ENCODE measurements around the gene CTDP1.
"Not testable (repeated sequence)": the region's sequence is repeated elsewhere in the genome, so short reads cannot be mapped to it uniquely, and the experiment has no call there.

CTDP1 gene

DNA sequence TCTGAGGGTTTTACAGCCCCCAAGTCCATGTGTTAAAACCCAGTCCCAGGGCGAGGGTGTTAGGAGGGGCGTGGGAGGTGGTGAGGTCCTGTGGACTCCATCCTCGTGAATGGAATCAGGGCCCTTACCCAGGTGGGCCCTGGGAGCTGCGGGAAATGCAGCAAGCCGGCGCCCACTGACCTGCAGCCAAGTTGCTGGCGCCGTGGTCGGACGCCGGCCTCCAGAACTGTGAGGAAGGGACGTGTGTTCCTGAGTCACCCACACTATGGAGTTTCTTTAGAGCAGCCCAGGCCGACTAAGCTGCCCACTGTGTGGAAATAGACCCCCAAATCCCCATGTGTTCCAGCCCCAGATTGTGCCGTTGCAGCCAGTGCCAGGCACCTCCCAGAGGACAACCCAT, 26.4 kb downstream of the CTDP1 start:
- DNase-seq, result no peak

DNA sequence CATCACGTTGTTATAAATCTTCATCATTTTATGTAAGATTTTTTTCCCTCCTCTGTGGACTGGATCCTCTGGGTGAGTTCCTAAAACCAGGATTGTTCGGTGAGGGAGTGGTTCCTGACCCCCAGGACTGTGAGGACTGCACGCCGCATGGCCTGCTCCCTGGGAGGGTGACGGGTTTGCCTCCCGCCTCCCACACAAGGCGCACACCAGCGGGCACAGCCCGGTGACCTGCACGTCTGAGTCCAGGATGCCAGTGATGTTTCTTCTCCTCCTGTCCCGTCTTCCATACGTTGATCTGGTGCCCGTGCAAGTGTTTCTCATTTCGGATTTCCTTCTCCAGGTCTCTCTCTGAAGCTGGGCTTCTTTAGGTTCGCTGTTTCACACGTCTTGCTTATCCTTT, 27.1 kb downstream of the CTDP1 start:
- no peak for DNase-seq

DNA sequence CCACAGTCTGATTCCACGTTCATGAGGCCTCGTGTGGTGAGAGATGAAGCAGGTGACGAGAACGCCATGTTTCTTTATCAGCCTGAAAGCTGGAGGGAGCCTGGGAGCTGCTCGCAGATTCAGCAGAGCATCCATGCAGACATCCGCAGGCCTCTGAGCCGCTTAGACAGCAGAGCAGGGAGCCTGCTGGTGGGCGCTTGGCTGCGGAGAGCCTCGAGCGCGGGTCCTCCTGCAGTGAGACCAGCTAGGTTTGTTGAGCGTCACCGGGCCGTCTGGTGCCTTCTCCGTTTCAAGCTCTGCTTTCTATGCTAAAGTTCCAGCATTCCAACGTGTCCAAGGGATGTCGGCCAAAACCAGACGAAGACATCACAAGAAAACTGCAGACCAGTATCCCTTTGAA, 27.6 kb downstream of the CTDP1 start:
- DNase-seq, result no peak

DNA sequence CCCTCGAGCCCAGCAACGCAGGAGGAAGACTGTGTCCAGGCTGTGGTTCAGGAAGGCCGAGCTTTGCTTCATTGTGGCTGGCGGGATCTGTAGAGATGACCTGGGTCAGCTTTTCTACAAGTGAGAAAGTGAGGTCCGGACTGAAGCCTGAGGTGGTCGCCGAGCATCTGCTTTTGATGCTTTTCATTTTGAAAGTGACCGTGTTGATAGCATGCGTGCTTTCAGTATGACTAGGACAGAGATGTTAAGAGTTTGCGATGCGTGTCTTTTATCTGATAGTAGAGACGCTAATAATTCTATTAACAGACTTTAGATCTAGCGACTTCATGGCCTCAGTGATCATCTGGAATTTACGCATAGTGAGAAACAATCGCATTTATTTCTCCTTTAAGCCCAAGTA, 28.1 kb downstream of the CTDP1 start:
- DNase-seq, result no peak

DNA sequence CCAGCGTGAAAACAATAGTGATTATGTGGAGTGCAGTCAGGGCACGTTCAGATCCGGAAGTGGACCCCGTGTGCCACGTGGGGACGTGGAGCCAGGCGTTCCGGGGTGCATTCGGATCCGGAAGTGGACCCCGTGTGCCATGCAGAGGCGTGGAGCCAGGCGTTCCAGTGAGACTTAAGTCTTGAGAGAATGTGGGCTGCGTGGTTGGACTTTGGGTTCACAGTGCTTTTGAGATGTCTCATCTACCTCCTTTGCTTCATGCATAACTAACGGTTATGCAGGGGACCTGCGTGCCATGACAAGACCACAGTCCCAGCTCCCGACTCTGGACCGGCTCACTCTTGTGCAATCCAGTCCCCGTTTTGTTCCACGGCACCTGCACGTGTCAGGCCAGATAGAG, 28.8 kb downstream of the CTDP1 start:
- DNase-seq, result no peak

DNA sequence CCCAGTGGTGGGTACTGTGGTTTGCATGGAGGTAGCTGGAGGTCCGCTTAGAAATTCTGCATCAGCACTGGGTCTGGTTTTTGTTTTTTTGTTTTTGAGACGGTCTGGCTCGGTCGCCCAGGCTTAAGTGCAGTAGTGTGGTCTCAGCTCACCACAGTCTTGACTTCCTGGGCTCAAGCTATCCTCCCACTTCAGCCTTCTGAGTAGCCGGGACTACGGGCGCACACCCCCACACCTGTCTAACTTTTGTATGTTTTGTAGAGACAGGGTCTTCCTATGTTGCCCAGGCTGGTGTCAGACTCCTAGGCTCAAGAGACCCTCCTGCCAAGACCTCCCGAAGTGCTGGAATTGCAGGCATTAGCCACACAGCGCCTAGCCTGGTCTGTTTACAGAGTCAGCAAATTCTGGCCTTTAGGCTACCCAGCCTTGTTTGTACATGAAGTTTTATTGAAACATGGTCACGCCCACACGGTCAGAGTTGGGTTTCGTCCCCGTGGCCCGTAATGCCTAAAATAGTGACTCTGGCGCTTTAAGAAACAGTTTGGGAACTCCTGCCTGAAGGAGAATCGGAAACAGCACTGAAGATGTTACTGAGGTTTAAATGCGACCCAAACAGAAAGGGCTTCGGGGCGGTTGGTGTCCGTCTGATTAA, 32.7 kb downstream of the CTDP1 start:
- no peak for DNase-seq

DNA sequence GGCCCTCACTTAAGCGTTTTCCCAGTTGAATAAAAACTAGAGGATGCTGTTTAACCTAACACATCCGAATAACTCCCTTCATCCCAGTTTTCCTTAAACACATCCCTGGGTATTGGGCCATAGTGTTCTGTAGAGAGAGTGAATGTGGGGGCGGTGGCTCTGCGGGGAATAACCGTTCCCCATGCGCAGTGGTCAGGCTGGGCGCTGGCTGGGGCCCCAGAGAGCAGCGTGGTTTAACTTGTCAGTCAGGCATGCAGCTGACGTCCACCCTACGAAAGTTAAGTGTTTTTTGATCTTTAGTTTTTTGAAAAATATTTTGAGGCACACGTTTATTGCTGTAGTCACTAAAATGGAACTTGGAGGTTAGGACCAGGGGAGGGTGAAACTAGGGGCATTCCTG, 33.7 kb downstream of the CTDP1 start:
- no peak for DNase-seq

DNA sequence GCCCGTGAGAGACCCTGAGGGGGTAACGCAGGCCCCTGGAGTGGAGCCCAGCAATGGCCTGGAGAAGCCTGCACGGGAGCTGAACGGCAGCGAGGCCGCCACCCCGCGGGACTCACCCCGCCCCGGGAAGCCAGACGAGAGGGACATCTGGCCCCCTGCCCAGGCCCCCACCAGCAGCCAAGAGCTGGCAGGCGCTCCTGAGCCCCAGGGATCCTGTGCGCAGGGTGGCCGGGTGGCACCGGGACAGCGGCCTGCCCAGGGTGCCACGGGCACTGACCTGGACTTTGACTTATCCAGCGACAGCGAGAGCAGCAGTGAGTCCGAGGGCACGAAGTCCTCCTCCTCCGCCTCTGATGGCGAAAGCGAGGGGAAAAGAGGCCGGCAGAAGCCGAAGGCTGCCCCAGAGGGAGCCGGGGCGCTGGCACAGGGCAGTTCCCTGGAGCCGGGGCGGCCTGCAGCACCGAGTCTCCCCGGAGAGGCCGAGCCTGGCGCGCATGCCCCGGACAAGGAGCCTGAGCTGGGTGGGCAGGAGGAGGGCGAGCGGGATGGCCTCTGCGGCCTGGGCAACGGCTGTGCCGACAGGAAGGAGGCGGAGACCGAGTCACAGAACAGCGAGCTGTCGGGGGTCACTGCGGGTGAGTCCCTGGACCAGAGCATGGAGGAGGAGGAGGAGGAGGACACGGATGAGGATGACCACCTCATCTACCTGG, 35.1 kb downstream of the CTDP1 start:
- DNase-seq, result no peak

DNA sequence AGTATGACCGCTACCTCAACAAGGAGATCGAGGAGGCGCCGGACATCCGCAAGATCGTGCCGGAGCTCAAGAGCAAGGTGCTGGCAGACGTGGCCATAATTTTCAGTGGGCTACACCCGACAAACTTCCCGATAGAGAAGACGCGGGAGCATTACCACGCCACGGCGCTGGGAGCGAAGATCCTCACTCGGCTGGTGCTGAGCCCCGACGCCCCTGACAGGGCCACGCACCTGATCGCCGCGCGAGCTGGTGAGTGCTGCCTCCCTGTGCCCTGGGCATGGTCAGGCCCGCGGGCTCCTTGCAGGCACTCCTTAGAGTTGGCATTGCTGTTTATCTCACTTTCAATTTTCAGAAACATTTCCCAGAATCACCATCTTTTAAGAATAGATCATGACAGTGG, 35.7 kb downstream of the CTDP1 start:
- DNase-seq, result no peak

DNA sequence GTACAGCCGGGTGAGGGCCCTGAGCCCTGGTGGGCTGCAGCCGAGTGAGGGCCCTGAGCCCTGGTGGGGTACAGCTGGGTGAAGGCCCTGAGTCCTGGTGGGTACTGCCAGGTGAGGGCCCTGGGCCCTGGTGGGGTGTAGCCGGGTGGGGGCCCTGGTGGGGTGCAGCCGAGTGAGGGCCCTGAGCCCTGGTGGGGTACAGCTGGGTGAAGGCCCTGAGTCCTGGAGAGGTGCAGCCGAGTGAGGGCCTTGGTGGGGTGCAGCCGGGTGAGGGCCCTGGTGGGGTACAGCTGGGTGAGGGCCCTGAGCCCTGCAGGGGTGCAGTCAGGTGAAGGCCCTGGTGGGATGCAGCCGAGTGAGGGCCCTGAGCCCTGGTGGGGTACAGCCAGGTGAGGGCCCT, 37.5 kb downstream of the CTDP1 start:
- DNase-seq, result no peak

DNA sequence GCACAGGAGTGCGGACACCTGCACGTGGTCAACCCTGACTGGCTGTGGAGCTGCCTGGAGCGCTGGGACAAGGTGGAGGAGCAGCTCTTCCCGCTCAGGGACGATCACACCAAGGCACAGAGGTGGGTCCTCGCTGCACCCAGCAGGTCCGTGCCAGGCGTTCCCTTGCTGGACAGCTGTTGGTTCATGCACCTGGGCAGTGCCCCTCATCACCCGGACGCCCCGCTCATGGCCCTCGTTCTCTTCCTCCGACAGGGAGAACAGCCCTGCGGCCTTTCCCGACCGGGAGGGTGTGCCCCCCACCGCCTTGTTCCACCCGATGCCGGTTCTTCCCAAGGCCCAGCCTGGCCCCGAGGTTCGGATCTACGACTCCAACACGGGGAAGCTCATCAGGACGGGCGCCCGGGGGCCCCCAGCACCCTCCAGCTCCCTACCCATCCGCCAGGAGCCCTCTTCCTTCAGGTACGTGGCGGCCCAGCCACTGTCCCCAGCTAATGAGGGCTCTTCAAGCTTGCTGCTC, 38.0 kb downstream of the CTDP1 start:
- DNase-seq, result no peak

DNA sequence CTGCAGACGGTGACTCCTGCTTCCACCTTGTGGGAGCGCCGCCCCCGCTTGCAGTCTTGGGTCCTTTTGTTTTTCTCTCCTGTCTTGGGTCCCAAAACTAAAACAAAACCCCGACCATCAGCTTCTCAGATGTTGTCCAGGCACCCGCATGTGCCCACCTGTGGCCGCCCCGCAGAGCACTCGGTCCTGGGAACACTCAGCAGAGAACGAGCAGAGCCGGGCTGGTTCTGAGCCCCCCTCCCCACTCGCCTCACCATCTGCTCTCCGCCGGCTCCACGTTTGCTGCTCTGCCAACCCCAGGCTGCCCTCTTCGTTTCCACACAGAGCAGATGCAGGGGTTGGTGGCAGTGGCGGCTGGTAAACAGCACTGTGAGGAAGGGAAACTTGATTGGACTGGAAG, 38.5 kb downstream of the CTDP1 start:
- DNase-seq, result no peak

DNA sequence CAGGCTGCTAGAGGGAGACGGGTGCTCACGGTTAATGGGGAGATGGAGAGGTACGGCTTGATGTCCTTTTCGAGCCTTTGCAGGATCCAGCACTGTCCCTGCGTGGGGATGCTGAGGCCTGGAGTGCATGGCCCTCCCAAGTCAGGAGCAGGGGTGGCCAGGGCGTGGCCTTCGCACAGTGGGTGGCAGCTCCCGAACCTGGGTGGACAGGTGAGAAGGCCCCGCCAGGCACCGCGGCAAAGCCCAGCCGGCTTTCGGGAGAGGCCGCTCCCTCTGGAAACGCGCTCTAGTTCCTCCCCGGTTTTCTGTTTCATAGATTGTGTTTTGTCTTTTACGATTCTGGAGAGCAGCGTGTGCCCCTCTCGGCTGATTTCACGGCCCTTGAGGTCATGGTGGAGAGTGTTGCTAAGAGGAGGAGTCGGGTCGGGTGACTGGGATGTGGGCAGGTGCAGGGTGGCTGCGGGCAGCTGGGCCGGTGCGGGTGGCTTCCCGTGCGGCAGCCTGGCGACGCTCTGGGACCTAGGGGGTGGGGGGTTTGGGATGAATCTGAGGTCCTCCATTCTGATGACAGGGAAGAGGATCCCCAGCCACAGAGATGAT, 39.4 kb downstream of the CTDP1 start:
- no peak for DNase-seq

DNA sequence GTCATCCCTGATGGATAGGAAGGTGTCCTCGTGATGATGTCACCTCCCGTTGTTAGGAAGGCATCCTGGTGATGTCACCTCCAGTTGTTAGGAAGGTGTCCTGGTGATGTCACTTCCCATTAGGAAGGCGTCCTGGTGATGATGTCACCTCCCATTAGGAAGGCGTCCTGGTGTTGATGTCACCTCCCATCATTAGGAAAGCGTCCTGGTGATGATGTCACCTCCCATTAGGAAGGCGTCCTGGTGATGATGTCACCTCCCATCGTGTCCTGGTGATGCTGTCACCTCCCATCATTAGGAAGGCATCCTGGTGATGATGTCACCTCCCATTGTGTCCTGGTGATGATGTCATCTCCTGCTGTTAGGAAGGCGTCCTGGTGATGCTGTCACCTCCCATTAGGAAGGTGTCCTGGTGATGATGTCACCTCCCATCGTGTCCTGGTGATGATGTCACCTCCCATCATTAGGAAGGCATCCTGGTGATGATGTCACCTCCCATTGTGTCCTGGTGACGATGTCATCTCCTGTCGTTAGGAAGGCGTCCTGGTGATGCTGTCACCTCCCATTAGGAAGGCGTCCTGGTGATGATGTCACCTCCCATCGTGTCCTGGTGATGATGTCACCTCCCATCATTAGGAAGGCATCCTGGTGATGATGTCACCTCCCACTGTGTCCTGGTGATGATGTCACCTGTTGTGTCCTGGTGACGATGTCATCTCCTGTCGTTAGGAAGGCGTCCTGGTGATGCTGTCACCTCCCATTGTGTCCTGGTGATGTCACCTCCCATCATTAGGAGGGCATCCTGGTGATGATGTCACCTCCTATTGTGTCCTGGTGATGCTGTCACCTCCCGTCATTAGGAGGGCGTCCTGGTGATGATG, 40.1 kb downstream of the CTDP1 start:
- DNase-seq, result not testable (repeated sequence)

DNA sequence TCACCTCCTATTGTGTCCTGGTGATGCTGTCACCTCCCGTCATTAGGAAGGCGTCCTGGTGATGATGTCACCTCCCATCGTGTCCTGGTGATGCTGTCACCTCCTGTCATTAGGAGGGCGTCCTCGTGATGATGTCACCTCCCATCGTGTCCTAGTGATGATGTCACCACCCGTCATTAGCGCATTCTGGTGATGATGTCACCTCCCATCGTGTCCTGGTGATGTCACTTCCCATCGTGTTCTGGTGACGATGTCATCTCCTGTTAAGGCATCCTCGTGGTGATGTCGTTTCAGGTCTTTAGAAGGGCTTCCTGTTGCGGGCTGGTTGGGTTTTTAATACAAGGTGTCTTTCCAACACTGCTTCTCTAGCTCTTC, 40.7 kb downstream of the CTDP1 start:
- no peak for DNase-seq

DNA sequence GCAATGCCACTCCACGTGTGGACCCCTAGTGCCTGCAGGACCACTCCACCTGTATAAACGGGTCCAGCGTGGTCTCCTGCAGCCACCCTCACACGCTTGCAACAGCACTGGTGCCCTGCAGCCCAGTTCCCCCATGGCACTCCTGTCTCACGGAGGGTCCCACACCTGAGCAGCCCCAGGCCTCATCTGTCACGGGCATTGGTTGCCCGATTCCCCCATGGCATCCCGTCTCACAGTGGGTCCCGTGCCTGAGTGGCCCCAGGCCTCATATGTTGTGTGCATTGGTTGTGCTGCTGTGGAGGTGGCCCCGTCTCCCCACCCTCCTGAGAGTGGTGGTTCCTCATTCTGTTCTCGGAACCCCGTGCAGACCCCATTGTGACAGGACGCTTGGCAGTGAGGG, 43.4 kb downstream of the CTDP1 start:
- no peak for DNase-seq

DNA sequence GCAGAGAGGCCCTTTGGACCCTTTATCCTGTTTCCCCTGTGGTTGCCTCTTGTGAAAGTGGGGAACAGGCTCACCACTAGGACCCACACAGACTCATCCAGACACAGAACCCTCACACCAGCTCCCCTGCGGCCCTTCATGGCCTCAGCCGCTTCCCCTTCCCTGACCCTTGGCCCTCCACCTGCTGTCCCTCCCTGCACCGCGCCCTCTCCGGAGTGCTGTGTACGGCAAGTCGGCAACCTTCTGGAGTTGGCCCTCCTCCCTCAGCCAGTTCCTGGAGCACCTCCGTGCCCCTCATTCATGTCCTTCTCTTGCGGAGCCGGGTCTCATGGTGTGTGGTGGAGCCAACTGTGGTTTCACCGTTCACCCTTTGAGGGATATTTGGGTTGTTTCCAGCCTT, 44.0 kb downstream of the CTDP1 start:
- no peak for DNase-seq

DNA sequence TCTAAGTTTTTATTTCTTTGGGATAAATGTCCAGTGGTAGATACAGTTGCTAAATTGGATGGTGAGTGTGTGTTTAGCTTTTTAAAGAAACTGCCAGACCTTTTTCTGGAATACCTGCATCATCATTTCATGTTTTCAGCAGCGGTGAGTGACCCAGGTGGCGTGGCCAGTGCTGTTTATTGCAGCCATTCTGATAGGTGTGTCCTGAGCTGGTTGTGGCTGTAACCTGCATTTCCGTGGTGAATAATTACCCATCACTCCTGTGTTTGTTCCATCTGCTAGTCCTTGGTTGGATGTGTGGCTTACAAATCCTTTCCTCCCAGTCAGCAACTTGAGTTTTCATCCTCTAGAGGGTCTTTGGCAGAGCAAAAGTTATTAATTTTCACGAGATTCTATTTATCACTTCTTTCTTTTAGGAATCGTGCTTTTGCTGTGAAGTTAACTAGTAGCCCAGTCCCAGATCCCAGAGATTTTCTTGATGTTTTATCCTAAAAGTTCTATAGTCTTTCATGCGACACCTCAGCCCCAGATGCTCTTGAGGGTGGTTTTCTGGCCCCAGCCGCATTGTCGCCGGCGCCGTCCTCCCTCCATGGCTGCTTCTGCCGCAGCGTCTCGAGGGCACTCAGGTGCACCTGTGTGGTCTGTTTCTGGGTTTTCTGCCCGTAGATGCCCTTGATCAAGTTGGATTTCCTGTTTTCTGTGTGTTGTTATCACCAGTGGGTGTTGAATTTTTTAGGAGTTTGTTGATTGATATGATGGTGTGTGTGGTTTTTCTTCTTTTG, 44.9 kb downstream of the CTDP1 start:
- DNase-seq, result no peak

DNA sequence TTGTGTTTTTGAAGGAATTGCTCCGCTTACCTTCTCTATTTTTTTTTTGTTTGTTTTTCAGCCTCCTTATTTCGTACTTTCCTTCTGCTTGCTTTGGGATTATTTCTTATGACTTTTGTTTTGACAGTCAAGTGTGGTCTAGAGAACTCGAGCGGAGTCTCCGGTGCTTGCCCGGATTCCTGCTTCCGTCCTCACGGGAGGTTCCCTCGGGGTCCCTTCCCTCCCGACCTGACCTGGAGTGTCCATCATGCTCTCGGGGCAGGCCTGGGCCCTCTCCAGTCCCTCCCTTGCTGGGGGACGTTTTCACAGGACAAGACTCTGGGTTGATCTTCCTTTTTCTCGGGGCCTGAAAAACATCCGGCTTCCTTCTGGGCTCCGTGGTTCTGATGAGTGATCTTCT, 45.9 kb downstream of the CTDP1 start:
- DNase-seq, result no peak

DNA sequence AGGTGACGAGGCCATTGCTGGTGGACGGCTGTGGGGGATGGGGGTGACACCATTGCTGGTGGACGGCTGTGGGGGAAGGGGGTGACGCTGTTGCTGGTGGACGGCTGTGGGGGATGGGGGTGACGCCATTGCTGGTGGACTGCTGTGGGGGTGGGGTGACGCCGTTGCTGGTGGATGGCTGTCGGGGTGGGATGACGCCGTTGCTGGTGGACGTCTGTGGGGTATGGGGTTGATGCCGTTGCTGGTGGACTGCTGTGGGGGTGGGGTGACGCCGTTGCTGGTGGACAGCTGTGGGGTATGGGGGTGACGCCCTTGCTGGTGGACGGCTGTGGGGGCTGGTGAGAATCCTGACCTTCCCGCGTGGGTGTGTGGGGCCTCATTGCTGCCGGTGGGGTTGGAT, 47.1 kb downstream of the CTDP1 start:
- no peak for DNase-seq

DNA sequence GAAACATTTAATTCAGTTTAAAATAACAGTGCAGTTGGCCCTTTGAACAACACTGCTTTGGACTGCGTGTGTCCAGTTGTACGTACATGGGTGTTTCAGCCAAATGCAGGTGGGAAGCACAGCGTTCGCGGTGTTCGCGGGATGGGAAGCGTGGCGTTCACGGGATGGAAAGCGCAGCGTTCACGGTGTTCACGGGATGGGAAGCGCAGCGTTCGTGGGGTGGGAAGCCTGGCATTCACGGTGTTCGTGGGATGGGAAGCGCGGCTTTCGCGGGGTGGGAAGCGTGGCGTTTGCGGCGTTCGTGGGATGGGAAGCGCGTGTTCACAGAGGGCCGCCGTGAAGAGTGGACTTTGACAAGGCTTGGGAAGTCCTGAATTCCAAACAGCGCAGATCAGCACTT, 47.6 kb downstream of the CTDP1 start:
- DNase-seq, result no peak

DNA sequence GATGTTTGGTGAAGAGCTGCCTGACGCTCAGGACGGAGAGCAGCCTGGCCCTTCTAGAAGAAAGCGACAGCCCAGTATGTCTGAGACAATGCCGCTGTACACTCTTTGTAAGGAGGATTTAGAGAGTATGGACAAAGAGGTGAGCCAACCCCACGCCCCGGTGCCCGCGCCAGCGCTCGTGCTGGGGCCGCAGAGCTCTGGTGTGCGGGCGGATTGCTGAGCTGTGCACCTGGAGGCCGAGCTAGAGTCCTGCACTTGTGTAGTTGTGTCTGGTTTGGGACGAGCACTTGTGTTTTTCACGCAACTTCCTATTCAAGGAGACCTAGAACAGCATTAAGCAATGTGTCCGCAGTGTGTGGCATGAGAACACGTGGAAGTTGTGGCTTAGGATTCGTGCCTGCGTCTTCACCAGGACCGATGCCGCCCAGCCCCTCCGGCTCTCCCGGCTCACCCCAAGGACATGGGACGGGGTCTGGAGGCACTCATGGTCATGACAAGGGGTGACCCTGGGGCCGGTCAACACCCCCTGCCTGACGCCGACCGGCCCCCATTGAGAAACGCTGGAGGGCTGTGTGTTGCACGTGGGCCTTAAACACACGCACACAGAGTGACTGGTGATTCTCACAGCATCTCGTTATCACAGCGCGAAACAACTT, 49.5 kb downstream of the CTDP1 start:
- no peak for DNase-seq

All from SHP77 treated with DMSO at 0.1 percent for 48 hours (cell line).